Dermis microvascular lymphatic vessel endothelial cell (primary cell): ENCODE results near the gene SOX15. TPM values are rescaled to one million over a fixed set of nuclear protein-coding genes. Genes with fewer than 3 reads are reported as not detected.
A peak's percentile ranks its signal among the peaks of the same experiment; 100 is the strongest.

Experiments
- DNase-seq, 2 donors: peaks; one replicate each; pipeline versions ENCODE4 v3.0.0 to v3.0.0-alpha.2; 2010; ENCODE audit warnings: low read depth in 2 of 2
- total RNA-seq: library from RNA; depleted of rRNA; stranded (reverse); fragments of >200 nt; gene quantifications from 2 replicates; pipeline ENCODE4 v1.2.1, GENCODE V29; 2014

Gene SOX15
- total RNA-seq, 1 donor from 2014 or later: 0.13 TPM

DNA sequence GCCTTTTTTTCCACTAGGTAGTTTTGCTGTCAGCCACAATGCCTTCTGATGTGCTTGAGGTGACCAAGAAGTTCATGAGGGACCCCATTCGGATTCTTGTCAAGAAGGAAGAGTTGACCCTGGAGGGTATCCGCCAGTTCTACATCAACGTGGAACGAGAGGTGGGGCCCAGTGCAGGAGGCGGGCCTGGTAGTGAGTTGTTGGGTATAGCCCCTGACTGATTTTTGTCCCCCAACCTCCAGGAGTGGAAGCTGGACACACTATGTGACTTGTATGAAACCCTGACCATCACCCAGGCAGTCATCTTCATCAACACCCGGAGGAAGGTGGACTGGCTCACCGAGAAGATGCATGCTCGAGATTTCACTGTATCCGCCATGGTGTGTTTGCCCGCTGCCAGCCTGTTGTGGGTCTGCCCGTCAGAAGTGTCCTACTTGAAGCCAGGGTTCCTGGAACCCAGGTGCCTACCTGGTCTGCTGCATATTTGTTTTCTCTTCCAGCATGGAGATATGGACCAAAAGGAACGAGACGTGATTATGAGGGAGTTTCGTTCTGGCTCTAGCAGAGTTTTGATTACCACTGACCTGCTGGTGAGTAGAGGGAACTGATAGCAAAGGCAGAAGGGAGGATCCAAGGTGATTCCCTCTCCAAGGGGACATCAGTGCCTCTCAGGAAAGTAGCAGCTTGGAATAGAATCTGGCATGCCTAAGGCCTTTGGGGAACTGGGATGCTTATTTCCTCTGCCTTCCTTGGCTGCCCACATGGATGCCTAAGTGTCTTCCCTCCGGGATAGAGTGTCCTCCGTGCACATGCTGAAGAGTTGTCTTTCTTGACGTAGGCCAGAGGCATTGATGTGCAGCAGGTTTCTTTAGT lies 12.3 kb downstream of the SOX15 start:
- DNase-seq: no peak

DNA sequence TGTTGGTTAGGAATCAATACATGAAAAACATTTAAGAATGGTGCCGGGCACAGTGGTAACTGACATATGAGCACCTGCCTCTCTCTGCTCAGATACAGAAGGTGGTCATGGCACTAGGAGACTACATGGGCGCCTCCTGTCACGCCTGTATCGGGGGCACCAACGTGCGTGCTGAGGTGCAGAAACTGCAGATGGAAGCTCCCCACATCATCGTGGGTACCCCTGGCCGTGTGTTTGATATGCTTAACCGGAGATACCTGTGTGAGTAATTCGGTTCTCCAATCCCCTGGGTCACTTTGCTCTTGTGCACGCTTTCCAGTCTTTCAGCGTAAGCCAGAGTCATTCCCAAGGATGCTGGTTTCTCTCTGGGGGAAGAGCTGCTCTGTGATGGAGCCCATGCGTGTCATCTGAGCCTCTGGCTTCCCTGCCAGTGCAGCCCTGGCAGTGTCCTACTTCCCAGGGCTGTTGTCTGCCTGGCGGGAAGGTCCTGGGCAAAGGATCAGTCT lies 13.4 kb downstream of the SOX15 start:
- no peak for DNase-seq

GRCh38 chr17:7575959-7576358 lies 13.9 kb downstream of the SOX15 start:
- DNase-seq: no peak

DNA sequence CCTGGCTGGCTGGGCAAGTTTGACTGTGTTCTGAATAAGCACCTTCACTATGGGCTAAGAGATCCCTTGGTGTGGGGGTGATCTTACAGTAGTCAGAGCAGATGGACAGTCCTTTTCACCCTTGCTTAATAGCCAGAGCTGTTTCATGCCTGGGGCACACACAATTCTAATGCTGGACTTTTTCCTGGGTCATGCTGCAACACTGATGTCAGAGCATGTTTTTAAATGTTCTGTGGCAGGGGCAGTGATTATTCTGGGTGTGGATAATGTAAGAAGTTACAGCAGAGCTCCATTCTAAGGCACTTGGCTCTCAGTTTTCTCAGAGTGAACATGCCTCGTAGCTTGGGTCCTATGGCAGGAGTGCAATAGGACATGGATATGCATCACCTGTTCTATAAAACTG lies 14.4 kb downstream of the SOX15 start:
- no peak for DNase-seq

DNA sequence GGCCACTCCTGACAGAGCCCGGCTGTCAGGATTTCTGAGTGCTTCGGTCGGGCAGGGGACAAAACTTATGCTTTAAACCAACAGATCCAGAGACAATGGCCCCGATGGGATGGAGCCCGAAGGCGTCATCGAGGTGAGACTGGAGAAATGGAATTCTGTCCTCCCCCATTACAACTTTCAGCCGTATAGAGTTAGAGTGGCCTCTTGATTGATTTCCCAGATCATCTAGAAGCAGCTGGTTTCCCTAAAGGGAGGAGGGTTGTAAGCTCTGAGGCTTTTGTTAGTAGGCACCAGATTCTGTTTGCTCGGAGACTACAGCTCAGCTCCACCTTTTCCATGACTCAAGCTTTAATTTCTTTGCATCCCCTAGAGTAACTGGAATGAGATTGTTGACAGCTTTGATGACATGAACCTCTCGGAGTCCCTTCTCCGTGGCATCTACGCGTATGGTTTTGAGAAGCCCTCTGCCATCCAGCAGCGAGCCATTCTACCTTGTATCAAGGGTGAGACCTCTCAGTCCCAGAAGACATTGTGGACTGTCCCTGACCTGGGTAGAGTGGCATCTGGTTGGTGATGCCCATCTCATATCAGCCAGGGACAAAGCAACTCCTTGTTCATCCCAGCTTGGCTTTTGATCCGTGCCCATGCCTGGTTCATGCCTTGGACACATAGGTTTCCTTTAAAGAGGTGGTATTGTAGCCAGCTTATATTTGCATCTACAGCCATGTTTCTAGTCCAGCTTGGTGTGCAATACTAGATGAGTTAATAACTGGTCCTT lies 15.5 kb downstream of the SOX15 start:
- DNase-seq: no peak

GRCh38 chr17:7573324-7574080 lies 16.4 kb downstream of the SOX15 start:
- DNase-seq: peak; percentile 89 to 94

DNA sequence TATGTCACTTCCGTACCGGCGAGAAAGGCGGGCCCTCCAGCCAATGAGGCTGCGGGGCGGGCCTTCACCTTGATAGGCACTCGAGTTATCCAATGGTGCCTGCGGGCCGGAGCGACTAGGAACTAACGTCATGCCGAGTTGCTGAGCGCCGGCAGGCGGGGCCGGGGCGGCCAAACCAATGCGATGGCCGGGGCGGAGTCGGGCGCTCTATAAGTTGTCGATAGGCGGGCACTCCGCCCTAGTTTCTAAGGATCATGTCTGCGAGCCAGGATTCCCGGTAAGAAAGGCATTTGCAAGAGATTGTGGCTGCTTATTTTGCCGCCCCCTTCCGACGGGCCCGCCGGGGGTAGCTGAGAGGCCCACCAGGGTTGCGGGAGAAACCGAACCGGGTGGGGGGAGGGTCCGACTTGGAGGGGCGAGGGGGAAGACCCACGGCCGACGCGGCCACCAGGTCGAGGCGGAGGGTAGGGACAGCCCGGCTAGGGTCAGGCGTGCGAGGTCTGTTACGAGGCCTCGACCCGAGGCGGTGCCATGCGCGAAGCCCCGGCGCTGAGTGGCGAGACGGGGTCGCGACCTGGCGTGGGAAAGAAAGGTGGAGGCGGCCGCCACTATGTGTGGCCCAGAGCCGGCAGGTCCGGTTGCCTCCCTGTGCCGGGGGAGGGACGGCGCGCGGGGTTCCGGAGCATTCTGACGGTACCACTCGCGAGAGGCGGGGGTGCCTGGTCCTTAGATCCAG lies 17.1 kb downstream of the SOX15 start:
- peak; percentile 99 to 100 for DNase-seq

DNA sequence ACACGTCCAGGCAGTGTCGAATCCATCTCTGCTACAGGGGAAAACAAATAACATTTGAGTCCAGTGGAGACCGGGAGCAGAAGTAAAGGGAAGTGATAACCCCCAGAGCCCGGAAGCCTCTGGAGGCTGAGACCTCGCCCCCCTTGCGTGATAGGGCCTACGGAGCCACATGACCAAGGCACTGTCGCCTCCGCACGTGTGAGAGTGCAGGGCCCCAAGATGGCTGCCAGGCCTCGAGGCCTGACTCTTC lies 17.6 kb downstream of the SOX15 start:
- DNase-seq: no peak

GRCh38 chr17:7570351-7570750 lies 19.5 kb downstream of the SOX15 start:
- DNase-seq: no peak

DNA sequence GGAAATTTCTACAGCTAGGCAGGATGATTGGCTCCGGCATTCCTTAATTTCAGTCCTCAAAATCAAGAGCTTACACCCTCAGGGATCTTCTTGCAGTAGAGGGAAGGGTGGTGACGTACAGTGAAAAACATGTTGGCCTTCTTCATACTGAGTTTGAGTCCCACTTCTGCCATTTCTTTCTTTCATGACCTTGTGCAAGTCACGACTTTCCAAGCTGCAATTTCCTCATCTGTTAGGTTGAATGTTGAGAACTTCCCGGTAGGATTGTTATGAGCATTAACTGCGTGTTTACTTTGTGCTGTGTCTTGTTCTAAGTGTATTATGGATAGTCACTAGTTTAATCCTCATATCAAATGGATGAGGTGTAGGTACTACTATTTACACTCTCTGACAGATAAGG lies 20.3 kb downstream of the SOX15 start:
- DNase-seq: no peak

DNA sequence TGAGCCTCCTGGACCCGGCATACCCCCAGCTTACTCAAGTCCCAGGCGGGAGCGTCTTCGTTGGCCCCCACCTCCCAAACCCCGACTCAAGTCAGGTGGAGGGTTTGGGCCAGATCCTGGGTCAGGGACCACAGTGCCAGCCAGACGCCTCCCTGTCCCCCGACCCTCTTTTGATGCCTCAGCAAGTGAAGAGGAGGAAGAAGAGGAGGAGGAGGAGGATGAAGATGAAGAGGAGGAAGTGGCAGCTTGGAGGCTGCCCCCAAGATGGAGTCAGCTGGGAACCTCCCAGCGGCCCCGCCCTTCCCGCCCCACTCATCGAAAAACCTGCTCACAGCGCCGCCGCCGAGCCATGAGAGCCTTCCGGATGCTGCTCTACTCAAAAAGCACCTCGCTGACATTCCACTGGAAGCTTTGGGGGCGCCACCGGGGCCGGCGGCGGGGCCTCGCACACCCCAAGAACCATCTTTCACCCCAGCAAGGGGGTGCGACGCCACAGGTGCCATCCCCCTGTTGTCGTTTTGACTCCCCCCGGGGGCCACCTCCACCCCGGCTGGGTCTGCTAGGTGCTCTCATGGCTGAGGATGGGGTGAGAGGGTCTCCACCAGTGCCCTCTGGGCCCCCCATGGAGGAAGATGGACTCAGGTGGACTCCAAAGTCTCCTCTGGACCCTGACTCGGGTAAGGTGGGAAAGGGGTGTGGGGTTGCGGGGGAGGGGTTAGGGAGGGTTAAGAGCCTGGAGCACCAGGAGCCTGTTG lies 26.6 kb downstream of the SOX15 start:
- DNase-seq: no peak

GRCh38 chr17:7562208-7562605 lies 27.7 kb downstream of the SOX15 start:
- no peak for DNase-seq

- DNase-seq: peak; percentile 77 to 94
Observed at GRCh38 chr17:7561589-7562207, 28.2 kb downstream of the SOX15 start, which contains the start of gene SENP3. Gene SENP3 (plus strand): TSS chr17:7561919. CDS start chr17:7563077, 1,158 bp downstream.

DNA sequence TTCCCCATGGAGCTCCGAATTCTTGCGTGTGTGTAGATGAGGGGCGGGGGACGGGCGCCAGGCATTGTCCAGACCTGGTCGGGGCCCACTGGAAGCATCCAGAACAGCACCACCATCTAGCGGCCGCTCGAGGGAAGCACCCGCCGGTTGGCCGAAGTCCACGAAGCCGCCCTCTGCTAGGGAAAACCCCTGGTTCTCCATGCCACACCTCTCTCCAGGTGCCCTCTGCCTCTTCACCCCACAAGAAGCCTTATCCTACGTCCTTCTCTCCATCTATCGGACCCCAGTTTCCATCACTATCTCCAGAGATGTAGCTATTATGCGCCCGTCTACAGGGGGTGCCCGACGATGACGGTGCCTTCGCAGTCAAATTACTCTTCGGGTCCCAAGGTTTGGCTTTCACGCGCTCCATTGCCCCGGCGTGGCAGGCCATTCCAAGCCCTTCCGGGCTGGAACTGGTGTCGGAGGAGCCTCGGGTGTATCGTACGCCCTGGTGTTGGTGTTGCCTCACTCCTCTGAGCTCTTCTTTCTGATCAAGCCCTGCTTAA lies 28.8 kb downstream of the SOX15 start:
- DNase-seq: peak; percentile 67 to 88

DNA sequence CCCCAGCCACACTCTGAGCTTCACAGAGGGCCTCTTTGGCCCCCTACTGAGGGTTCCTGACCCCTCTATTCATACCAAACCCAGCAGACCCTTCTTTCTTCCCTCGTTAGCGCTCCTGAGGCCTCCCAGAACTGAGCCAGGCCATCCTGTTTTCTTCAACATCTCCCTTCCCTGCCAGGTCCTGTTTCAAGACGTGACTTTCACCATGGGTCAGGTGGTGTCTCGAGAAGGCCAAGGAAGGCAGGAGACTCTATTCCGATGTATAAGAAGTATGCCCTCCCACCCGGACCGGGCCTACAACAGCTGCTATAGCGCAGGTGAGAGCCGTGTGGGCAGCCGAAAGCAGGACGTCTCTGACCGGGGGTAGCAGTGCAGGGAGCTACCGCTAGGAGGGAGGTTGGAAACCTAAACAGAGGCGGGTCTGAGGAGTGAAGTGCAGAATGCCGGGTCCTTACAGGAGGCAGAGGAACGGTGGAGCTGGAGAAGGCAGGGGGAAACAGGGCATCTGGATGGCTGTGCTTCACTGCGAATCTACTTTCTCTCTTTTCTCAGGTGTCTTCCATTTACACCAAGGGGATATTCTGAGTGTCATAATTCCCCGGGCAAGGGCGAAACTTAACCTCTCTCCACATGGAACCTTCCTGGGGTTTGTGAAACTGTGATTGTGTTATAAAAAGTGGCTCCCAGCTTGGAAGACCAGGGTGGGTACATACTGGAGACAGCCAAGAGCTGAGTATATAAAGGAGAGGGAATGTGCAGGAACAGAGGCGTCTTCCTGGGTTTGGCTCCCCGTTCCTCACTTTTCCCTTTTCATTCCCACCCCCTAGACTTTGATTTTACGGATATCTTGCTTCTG lies 29.5 kb downstream of the SOX15 start:
- DNase-seq: peak in 1 of 2 donors; percentile 65

- no peak for DNase-seq
Observed at GRCh38 chr17:7559320-7560171, 30.3 kb downstream of the SOX15 start.

GRCh38 chr17:7558544-7559319 lies 31.2 kb downstream of the SOX15 start, which contains the start of gene TNFSF13:
Gene TNFSF13 (plus strand): TSS chr17:7558750. CDS start chr17:7559040, 290 bp downstream.
- DNase-seq: no peak
